ENCODE data around the gene SLC22A23.
A peak's percentile ranks its signal among the peaks of the same experiment; 100 is the strongest.

Gene SLC22A23

DNA sequence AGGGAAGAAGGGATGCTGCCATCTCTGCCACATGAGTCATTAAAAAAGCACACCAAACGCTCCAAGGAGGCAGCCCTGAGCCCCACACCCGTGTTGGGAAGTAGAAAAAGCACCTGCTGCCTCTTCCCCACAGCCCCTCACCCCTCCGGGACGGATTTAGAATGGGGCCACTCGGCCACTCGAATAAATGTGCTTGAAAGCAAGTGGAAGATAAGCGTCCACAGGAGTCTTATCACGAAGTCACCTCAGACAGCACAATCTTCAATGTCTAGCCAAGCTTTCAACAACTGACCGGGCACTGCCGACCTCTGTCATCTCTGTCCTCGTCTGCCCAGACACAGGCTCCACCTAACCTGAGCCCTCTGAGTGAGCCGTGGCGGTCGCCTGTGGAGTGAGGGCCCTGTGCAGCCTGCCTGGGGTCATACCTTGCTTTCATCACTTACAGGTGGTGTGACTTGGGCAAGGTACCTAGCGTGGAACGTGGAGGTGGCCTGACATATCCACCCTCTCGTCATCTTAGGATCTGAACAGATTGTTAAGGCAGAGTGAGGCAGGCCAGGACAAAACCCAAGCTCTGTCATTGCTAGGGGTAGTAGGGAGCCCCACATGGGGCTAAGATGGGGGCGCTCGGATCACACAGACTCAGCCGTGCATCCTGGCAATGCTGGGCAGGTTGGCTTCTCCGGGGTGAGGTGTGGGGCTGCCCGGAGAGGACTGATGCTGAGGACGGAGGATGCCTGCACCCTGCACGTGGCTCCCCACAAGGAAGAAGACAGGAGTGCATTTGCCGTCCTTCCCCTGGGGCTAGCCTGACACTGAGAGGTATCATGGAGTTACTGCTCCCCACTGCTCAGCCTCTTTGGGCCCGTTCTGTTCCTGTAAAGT lies 163.3 kb downstream of the SLC22A23 start:
- DNase-seq = no peak

GRCh38 chr6:3292431-3293197 lies 164.2 kb downstream of the SLC22A23 start:
- no peak for DNase-seq

DNA sequence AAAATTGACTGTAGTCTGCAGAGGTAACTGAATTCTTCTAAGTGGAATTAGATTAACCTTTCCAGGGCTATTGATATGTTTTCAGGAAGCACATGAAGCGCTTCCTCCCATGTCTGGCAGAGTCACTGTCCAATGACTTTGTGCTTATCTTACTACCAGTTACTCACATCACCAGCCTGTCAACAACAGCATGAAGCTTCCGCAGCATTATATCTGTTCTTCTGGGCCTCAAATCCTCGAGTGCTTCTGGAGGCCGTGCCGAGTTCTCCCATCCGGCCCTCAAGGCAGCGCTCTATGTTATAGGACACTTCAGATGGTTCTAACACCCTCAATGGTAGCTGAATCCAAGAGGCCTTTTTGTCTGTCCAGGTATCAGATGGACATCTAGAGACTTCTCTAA lies 164.9 kb downstream of the SLC22A23 start:
- DNase-seq = no peak

DNA sequence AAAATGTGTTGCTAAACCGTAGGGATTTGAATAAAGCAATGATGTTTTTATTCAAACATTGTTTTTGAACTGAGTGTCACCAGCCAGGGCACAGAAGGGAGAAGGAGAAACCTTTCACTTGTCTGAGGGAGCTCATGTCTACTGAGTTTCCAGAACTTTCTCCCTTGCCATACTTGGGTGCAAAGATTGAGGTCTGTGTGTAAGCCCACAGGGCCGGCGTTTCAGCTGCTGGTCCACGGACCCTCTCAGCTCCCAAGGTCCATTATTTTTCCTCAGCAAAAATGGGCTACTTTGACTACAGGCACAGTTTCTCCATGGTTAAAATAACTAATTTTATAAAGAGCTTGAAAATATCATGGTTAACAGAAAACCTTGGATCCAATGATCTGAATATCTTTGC lies 165.5 kb downstream of the SLC22A23 start:
- no peak for DNase-seq

GRCh38 chr6:3290931-3291211 lies 166.0 kb downstream of the SLC22A23 start:
- DNase-seq = no peak

DNA sequence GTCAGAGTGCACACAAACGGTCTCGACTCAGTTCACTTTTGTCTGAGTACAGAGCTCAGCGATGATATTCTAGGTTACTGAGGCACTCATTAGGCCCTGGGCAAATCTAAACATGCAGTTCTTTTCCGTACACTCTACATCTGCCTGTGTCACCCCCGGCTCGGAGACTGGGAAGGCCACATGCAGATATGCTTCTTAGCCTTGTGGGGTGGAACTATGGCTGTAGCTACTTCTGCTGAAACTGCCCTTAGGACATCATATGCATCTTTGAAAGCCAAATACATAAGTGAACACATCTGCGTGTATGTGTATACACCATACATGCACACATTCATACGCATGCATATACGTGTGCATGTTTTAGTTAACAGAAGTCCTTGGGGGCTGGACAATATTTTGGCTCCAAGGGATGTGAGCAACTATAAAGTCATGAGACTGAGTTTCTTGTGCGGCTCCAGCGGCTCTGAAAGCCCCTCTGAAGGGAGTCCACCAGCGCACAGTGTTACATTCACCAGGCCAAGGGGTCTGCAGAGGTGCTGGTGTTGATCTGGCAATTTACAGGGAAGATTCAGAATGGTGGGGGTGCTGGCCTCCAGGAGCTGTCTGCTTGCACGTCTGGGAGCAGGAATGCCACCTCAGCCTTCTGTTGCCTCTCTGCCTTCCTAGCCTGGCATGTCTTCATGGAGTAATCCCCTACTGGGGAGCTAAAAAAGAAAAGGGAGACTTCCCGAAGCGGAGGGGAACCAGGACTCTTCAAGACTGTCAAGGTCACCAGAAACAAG lies 166.5 kb downstream of the SLC22A23 start:
- DNase-seq = no peak

DNA sequence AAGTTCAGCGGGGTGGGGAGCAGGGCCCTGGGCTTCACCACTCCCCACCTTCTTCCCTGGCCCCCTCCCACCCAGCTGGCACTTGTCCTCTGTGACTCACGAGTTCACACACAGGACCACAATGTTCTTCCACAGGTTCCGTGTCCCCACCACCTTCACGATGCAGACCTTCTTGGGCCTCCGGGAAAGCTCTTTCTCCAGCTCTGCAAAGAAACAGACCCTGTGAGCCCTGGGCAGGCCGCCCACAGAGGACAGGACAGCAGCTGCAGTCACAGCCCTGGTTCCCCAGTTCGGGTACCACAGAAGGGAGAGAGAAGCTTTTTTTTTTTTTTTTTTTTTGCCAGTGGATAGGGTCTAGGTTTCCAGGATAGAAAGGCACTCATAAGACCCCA lies 167.2 kb downstream of the SLC22A23 start:
- DNase-seq = no peak

DNA sequence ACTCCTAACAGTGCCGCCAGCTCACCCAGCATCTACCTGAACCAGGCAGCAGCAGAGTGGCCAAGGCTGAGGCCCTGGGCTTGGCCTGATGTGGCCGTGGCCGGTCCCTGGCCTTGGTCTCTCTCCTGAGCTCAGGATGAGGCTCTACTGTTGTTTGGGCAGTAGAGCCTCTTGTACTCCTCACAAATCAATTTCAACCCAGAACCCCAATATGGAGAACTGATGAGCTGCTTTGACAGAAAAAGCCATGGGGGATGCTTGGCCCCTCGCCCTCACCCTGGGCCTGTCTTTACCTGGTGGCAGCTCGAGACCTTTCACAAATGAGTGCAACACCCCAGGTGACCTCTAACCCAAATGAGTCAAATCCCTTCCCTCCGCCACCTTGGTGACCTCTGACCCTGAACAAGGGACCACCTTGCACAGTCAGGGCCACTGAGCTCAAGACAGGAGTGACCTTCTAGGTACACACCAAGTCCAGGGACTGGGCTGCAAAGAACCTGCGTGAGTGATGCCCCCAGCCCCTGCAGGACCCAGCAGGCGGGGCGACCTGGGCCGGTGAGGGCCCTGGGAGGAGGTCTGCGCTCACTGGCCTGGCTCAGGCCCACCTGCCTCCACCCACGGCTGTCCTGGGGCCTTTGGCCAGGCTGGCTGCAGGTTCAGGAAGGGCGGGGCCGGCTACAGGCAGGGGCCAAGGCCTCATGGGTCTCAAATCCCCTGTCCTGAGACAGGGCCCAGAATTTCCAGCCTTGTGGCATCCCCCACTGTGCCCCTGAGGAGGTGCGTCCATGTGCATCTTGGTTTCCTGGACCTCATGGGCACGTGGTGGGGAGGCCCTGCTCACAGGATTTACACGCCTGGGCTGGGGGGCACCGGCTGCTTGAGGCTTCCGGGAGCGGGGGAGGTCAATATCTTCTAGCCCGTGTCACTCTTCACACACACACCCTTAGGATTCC lies 167.9 kb downstream of the SLC22A23 start:
- DNase-seq = no peak

DNA sequence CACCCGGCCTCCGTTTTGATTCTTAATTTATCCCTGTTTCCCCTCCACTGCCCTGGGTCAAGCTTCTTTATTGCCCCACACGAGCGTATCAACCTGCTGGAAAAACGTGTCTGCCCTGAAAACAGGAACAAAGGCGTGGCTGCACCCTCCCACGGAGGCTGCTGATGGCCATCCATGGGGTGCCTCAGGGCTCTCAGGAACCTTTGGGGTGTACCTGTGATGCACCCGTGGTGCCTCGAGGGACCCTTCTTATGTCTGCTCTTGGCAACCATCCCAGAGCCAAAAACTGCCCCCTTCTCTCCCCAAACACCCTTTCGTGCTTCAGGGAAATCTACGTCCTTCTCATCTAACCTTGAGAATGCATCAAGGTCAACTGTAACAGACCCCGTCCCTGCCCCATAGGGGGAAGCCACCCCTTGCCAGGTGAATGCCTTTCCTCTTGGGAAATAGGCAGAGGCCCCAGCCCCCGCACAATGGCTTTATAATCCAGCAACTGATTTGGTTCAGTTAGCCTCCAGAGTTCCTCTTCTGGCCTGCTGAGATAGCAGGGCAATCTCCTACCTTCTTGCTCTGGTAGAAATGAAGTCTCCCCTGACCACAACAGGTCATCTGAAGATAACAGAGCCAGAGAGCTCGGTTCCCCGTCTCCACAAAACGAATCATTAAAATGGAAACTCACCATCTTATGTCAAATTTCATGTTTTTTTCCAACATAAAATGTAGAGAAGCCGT lies 168.7 kb downstream of the SLC22A23 start:
- no peak for DNase-seq

GRCh38 chr6:3287308-3287707 lies 169.5 kb downstream of the SLC22A23 start:
- no peak for DNase-seq

DNA sequence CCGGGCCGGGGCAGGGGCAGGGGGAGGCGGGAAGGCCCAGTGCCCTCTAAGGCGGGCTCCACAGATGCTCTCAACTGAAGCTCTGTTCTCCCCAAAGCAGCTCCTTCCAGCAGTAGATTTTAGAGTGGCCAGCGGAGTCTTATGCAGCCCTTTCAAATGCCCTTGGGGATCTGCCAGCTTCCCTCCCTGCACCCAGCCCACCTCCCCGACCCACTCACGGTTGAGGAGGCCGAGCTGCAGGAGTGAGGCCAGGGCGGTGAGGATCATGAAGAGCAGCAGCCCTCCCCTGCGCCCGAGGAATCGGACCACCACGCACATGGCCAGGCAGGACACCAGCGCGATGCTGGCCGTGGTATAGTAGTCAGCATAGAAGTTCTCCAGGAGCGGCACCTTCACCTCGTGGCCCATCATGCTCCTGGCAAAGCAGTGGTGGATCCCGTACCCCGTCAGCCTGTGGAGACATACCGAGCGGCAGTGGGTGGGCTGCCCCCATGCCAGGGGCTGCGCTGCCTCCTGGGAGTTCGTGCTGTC lies 170.1 kb downstream of the SLC22A23 start:
- DNase-seq = no peak

DNA sequence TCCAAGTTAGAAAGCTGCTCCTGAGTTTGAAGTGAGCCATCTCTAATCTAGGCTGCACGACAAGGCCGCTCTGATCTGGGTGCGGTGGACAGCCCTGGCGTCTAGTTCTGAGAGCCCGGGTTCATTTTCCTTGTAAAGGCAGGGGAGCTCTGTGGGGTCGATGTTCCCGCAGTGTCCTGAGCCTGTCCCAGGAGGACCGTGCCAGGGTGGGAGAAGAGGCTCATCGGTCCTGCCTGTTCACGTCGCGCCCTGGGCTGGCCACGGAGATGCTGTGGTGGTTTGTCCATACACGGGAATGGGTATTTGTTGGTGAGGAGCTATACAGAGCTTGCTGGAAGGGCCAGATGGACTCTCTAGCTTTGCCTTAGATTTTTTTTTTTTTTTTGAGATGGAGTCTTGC lies 171.1 kb downstream of the SLC22A23 start:
- no peak for DNase-seq

- DNase-seq = no peak
Observed at GRCh38 chr6:3285049-3285639, 171.7 kb downstream of the SLC22A23 start.

- DNase-seq = no peak
Observed at GRCh38 chr6:3284436-3284876, 172.4 kb downstream of the SLC22A23 start.

DNA sequence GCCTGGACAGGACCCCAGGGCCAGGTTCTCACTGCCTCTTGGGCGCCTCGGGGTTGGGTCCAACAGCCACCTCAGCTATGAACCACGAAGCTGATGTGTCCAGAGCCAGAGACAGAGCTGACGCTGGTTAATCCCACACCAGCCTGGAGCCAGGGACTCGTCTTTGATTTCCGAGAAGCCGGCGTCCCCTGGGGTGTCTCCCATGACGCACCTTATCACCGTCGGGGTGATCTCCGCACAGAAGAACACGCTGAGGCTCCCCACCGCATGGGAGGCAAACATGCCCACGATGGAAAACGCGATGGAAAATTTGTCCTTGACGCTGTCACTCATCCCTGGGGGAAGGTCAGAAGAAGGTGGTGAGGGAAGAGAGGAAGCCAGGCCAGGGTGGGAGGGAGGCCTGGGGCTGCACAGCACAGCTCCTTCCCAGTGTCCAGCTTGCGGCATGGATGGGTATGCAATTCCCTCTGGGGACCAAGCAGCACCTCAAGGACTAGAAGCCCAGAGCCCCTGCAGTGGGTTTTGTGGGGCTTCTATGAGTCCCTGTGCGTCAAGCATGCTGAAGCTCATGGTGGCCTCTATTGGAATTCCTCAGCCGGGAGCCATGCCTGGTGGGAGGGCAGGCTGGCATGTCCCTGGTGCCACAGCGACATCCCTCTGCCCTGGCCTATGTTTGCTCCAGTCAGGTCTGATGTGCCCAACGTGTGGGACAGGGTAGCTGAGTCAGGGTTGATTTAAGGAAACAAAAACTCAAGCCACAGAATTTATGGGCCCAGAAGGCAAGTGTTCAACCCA lies 173.0 kb downstream of the SLC22A23 start:
- DNase-seq = no peak

- no peak for DNase-seq
Observed at GRCh38 chr6:3283241-3283640, 173.6 kb downstream of the SLC22A23 start.

DNA sequence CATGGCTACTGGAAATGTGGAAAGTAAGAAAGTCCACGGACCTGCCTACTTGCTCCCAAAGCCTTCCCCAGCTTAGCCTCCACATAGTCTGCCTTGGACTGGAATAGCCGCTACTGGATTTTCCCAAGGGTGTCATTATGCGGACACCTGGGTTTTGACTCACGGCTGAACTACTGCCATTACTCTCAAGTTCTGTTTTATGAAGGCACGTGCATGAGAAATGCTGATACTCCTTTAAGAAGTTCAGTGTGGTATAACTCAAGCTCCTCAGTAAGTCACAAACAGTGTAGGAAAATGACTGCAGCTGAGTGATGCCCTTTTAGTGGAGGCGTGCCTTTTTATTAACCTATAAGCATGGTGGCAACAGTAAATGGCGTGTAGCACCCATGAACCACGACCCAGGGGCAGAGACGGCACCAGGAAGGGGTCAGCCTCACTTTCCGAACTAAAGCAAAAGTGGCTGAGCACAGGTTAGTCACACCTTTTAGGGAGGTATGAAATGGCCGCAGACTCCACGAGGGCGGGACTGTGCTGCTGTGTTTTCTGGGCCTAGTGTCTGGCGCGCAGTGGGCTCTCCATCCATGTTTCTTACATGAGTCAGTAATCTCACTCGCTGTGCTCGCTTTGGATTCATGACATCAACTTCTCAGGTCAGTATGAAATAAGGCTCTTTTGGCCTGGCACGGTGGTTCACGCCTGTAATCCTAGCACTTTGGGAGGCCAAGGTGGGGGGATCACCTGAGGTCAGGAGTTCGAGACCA lies 174.2 kb downstream of the SLC22A23 start:
- no peak for DNase-seq

DNA sequence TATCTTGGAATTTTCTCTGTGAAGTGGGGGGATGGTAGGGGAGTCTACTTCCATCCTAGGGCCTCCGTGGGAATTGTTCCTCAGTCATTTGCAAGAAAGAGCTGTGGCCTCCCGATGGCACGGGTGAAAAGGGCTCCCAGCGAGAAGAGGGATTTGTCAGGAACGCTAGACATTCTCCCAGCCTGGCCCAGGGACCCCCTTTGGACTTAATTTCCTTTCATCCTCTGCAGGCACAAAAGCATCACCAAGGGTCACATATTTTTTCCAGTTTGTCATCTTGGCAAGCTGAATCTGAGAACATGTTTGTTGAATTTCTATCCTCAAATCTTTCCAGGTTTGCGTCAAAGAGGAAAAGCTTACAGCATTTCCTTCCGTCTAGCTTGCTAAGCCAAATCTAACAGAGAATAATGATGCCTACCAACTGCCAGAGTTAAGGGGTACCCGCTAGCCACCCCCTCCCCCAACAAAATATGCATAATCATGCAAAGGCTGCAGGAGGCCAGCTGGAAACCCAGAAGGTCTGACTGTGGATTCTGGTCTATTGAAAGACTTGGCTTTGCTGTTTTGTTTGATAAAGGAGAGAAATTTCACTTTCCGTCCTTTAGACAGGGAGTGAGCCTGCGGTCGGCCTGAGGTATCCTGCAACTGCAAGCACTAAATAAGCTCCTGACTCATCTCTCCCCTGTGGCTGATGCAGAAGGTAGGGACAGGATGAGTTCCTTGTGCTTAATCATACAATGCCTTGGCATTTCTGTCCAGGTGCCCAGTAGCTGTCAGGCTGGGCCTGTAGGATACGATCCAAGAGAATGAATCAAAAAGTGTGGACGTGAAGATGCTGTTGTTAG lies 175.0 kb downstream of the SLC22A23 start:
- DNase-seq = peak; percentile 98
